Motor neuron (in vitro differentiated cells): ENCODE measurements around the gene IL17B. TPM values are rescaled to one million over a fixed set of nuclear protein-coding genes. Genes with fewer than 3 reads are reported as not detected.

Experiments
- ATAC-seq, 8 experiments: fragments of 200-7000 bp; cut with Tn5 transposase; replicated peaks in 6 of 8; 2 replicates each; pipeline ENCODE4 v1.8.0; 2021; ENCODE audit warnings: mild to moderate bottlenecking in 8 of 8, moderate library complexity in 8 of 8
- H3K27ac ChIP-seq, 2 donors: fragments of 250-450 bp; sonication (Bioruptor Pico); 2 replicates each; pipeline ENCODE4 v1.9.0; 2021; ENCODE audit warnings: antibody characterized with exemption in 2 of 2, mild to moderate bottlenecking in 2 of 2, moderate library complexity in 1 of 2
- H3K4me1 ChIP-seq, 2 donors: fragments of 250-450 bp; sonication (Bioruptor Pico); replicated peaks in 1 of 2; 2 replicates each; pipeline ENCODE4 v1.6.1; 2021; ENCODE audit warnings: antibody characterized with exemption in 2 of 2, mild to moderate bottlenecking in 2 of 2, moderate library complexity in 1 of 2
- H3K4me3 ChIP-seq, 5 donors: fragments of 250-450 bp; sonication (Bioruptor Pico); 2 replicates each; pipeline ENCODE4 v1.9.0; 2021; ENCODE audit warnings: antibody characterized with exemption in 5 of 5, mild to moderate bottlenecking in 5 of 5, moderate library complexity in 4 of 5
- WGBS, 10 experiments: fragments of 450-650 bp; shearing (Covaris generic); methylation state at CpG; one replicate each; pipeline ENCODE4 v1.0.0; 2022; 5-methylcytosine and 5-hydroxymethylcytosine counted together
- in situ Hi-C, 9 experiments: fragments of 400-800 bp; cut with MboI; loops; one replicate each; pipeline ENCODE4 v1.15.0; 2021; ENCODE audit warnings: low sequenced_read_pairs in 9 of 9, low pct_unique_long_range_greater_than_20kb in 2 of 9; ENCODE audit not compliant: unreplicated experiment in 9 of 9
- total RNA-seq, 8 experiments: library from RNA; unstranded; fragments of 300-600 nt; gene quantifications; 2 replicates each; pipeline versions ENCODE4 v1.2.3 to v1.2.4, GENCODE V29; 2022

Gene IL17B, protein sequence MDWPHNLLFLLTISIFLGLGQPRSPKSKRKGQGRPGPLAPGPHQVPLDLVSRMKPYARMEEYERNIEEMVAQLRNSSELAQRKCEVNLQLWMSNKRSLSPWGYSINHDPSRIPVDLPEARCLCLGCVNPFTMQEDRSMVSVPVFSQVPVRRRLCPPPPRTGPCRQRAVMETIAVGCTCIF
- total RNA-seq: 1 to 10 TPM in 1 of 8 experiments, under 1 TPM in 1, not detected in 6; 0.33 to 1.1 TPM

- in situ Hi-C loops: loop anchor here in 1 of 9 experiments (5.0 kb wide), 1 partner anchor 58 kb away; no protein-coding TSS in a partner anchor
- H3K4me1 ChIP-seq: peaks cover 0 to 11% of the 10 kb centered on the region in 2 donors
- no peak for ATAC-seq
- 87 to 100% (median 94%) methylated on average over 1 to 6 of the region's 22 CpGs; no CpG with 5 or more reads in 3 of the 10 experiments for WGBS, 10 experiments
- H3K4me3 ChIP-seq: no peak within 1 kb of the TSS
- H3K27ac ChIP-seq: no peak within 1 kb of the TSS
Measured at GRCh38 chr5:149379177-149379761, at the start of gene IL17B. TSS of gene IL17B (minus strand) at chr5:149379292. CDS start at chr5:149379225, 67 bp downstream.

- no peak for ATAC-seq
- peaks cover 11 to 12% of the 10 kb centered on the region in 2 donors for H3K4me1 ChIP-seq
- 82 to 100% (median 90%) methylated on average over 1 to 5 of the region's 5 CpGs; no CpG with 5 or more reads in 4 of the 10 experiments for WGBS, 10 experiments
- H3K4me3 ChIP-seq: no peak overlapping the region
- no peak overlapping the region for H3K27ac ChIP-seq
- in situ Hi-C loops: loop anchor here in 7 of 9 experiments (25.0 kb wide), 1 partner anchor 134 kb away; the partner anchor contains the start of gene CSNK1A1 (in 7 of the 7)
Measured at GRCh38 chr5:149428032-149428431, 48.9 kb upstream of the IL17B start.

DNA sequence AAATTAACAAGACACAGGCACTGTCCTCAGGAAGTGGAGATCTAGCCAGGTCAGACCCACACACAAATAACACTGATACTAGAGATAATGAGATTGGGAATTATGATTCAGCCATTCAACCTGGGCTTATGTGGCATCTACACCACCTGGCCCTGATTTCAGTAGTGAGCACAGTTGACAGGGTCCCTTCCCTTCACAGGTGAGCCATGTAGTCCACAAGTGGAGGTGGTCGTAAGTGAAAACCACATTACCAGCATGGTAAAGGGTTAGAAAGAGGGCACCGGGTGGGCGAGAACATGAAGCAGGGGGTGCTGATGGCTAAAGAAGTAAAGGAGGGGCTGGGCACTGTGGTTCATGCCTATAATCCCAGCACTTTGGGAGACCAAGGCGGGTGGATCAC is 48.3 kb upstream of the IL17B start:
- no peak for ATAC-seq
- Histone ChIP-seq H3K27ac (no peak overlapping the region), H3K4me1 (peaks cover 16 to 17% of the 10 kb centered on the region in 2 donors), H3K4me3 (no peak overlapping the region)
- WGBS, 10 experiments: 40 to 100% (median 89%) methylated on average over 1 to 3 of the region's 4 CpGs; no CpG with 5 or more reads in 5 of the 10 experiments
- in situ Hi-C loops: loop anchor here in 7 of 9 experiments (25.0 kb wide), 1 partner anchor 135 kb away; the partner anchor contains the start of gene CSNK1A1 (in 7 of the 7)

DNA sequence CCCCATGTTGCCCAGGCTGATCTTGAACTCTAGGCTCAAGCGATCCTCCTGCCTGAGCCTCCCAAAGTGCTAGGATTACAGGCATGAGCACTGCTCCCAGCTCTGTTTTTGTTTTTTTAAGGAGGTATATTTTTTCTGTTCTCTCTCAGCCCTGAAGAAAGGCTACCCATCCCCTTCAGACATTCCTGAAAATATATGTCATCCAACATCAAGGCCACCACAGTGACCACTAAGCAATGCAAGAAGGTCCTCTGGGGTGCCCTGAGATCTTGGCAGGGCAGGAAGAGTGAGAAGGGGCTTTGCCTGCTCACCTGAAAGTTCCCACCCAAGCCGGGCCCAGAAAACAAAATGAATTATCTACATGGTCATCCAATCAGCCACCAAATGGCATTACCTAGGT is 47.8 kb upstream of the IL17B start:
- H3K4me3 ChIP-seq: no peak overlapping the region
- no peak overlapping the region for H3K27ac ChIP-seq
- 60 to 100% (median 88%) methylated on average over 1 to 2 of the region's 2 CpGs; no CpG with 5 or more reads in 4 of the 10 experiments for WGBS, 10 experiments
- peaks cover 20 to 21% of the 10 kb centered on the region in 2 donors for H3K4me1 ChIP-seq
- no peak for ATAC-seq
- in situ Hi-C loops: loop anchor here in 7 of 9 experiments (25.0 kb wide), 1 partner anchor 135 kb away; the partner anchor contains the start of gene CSNK1A1 (in 7 of the 7)

- ATAC-seq: no peak
- Histone ChIP-seq H3K4me1 (peaks cover 28 to 32% of the 10 kb centered on the region in 2 donors), H3K4me3 (no peak overlapping the region), H3K27ac (no peak overlapping the region)
- 50 to 100% (median 83%) methylated on average over 1 to 3 of the region's 4 CpGs; no CpG with 5 or more reads in 2 of the 10 experiments for WGBS, 10 experiments
- in situ Hi-C loops: loop anchor here in 7 of 9 experiments (25.0 kb wide), 1 partner anchor 137 kb away; the partner anchor contains the start of gene CSNK1A1 (in 7 of the 7)
Measured at GRCh38 chr5:149425729-149426128, 46.6 kb upstream of the IL17B start.

GRCh38 chr5:149424371-149425315 is 45.6 kb upstream of the IL17B start:
- ATAC-seq: no peak
- in situ Hi-C loops: loop anchor here in 7 of 9 experiments (25.0 kb wide), 1 partner anchor 138 kb away; the partner anchor contains the start of gene CSNK1A1 (in 7 of the 7)
- Histone ChIP-seq H3K4me3 (no peak overlapping the region), H3K27ac (peak overlapping the region in 1 of 2 donors; percentile 81), H3K4me1 (peaks cover 33 to 42% of the 10 kb centered on the region in 2 donors)
- WGBS, 10 experiments: 63 to 100% (median 93%) methylated on average over 1 to 5 of the region's 10 CpGs; no CpG with 5 or more reads in 1 of the 10 experiments

DNA sequence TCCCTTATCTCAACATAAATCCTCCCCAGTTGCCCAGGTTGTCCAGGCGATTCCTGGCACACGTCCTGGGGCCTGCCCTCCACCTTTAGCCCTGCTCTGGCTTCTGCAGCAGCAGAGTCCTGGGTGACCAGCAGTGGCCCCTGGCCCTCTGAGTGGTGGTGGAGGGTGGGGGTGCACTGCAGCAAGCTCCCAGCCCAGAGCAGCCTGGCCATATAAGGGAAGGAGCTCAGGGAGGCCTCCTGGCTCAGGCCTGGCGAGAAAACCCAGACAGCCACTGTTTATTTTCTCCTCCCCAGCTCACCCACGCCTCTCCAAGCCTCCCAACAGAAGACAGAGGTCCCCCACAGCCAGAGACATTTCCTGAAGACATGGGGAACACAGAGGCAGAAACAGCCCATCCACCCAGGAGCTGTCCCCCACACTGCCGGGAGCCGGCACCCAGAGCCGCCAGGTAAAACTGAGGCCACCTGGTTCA is 44.7 kb upstream of the IL17B start:
- ATAC-seq: peak in 1 of 8 experiments; percentile 15
- Histone ChIP-seq H3K4me3 (no peak overlapping the region), H3K4me1 (peaks cover 34 to 42% of the 10 kb centered on the region in 2 donors), H3K27ac (peak overlapping the region; percentile 71 to 81)
- WGBS, 10 experiments: 80 to 100% methylated on average over 1 of the region's 7 CpGs; no CpG with 5 or more reads in 8 of the 10 experiments
- in situ Hi-C loops: no loop called here

DNA sequence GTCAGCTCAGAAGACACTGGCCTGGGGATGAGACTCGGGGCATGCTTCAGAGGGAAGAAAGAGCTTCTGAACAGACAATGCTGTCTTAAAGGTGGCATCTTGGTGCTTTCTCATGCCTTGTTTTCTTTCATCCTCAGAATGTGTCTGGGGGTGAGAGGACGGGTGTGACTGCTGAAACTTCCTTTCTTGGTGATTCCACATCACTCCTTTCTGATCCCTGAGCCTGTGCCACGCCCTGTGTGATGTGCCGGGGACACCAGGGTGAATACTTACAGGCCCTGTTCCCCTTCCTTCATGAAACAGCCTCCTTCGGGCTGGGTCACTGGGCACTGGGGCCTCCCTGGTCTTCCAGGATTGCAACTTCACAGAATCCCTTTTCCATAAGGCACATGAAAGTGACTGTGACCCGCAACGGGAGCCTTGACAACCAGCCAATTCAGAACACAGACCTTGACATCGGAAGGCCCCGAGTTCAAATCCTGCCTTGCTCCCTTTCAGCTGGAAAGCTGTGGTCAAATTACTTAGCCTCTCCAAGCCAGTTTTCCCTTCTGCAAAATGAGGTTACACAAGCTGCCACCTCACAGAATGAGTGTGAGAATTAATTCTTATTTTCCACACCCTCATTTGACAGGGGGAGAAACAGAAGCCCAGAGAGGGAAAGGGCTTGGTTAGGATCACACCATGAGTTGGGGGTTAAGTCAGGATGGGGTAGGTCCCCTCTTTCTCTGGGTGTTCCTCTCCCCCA is 44.1 kb upstream of the IL17B start:
- Histone ChIP-seq H3K4me1 (peaks cover 34 to 42% of the 10 kb centered on the region in 2 donors), H3K4me3 (no peak overlapping the region), H3K27ac (peak overlapping the region; percentile 71 to 81)
- ATAC-seq: peak in 2 of 8 experiments; percentile 34 to 38
- in situ Hi-C loops: no loop called here
- WGBS, 10 experiments: 20 to 100% (median 58%) methylated on average over 1 to 6 of the region's 9 CpGs; no CpG with 5 or more reads in 4 of the 10 experiments

GRCh38 chr5:149422366-149423048 is 43.4 kb upstream of the IL17B start:
- H3K4me3 ChIP-seq: no peak overlapping the region
- peak overlapping the region; percentile 71 to 81 for H3K27ac ChIP-seq

GRCh38 chr5:149421834-149422233 is 42.7 kb upstream of the IL17B start:
- Histone ChIP-seq H3K4me3 (no peak overlapping the region), H3K4me1 (peaks cover 37 to 50% of the 10 kb centered on the region in 2 donors), H3K27ac (no peak overlapping the region)
- ATAC-seq: no peak
- 67 to 100% (median 93%) methylated on average over 1 to 5 of the region's 5 CpGs; no CpG with 5 or more reads in 4 of the 10 experiments for WGBS, 10 experiments
- in situ Hi-C loops: no loop called here

More at GRCh38 chr5:149422366-149423048, 43.4 kb upstream of the IL17B start:
- in situ Hi-C loops: no loop called here
- peak; percentile 57 to 98 (median 94) for ATAC-seq
- 0 to 100% (median 41%) methylated on average over 1 to 5 of the region's 19 CpGs; no CpG with 5 or more reads in 5 of the 10 experiments for WGBS, 10 experiments
- H3K4me1 ChIP-seq: peaks cover 34 to 43% of the 10 kb centered on the region in 2 donors

DNA sequence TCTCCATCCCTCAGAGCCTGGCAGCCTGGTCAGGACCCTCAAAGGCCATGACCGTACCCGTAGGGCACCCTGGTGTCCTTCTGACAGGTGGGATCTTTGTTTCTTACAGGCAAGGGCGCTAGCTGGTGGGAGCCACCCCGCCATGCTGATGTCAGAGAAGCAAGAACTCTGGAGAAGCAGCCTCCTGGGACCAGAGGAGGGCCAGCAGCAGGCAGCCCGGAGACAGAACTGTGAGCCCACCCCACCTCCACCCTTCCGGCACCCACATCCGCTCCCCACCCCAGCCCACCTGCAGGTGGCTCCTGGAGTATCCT is 42.2 kb upstream of the IL17B start:
- Histone ChIP-seq H3K4me1 (peaks cover 37 to 51% of the 10 kb centered on the region in 2 donors), H3K4me3 (no peak overlapping the region), H3K27ac (peak overlapping the region in 1 of 2 donors; percentile 21)
- in situ Hi-C loops: no loop called here
- ATAC-seq: no peak
- 80% methylated on average over 1 of the region's 7 CpGs; no CpG with 5 or more reads in 9 of the 10 experiments for WGBS, 10 experiments
